HEK293 (cell line): ENCODE measurements around the gene IGSF21.

ENCODE experiments used
- BCL11B ChIP-seq: fragments of 450-650 bp; formaldehyde crosslinking; IDR thresholded peaks from 2 replicates; pipeline ENCODE4 v1.5.1; 2016; ENCODE audit warnings: low read depth, missing biosample characterization, missing genetic modification characterization
- ZBTB7A ChIP-seq: fragments of 450-650 bp; formaldehyde crosslinking; IDR thresholded peaks from 2 replicates; pipeline ENCODE4 v1.5.1; 2016; ENCODE audit warnings: low read depth, missing biosample characterization, missing genetic modification characterization
- ZNF274 ChIP-seq, 2 experiments: fragments of 200-500 bp in 1 of 2; fragments of 450-650 bp in 1 of 2; sonication (Bioruptor generic) in 1 of 2; formaldehyde crosslinking in 1 of 2; IDR thresholded peaks; 2 replicates each; pipeline versions ENCODE4 v1.5.1 to v1.6.1; 2014 to 2016; ENCODE audit warnings: borderline replicate concordance in 1 of 2, inconsistent platforms in 1 of 2, low read length in 1 of 2, missing biosample characterization in 1 of 2, missing genetic modification characterization in 1 of 2
- ZNF335 ChIP-seq: fragments of 450-650 bp; formaldehyde crosslinking; conservative IDR thresholded peaks from 2 replicates; pipeline ENCODE4 v1.5.1; 2016; ENCODE audit warnings: missing biosample characterization, missing genetic modification characterization
- ZNF596 ChIP-seq: fragments of 450-650 bp; IDR thresholded peaks from 2 replicates; pipeline ENCODE4 v1.5.0; 2018; ENCODE audit warnings: missing biosample characterization, mild to moderate bottlenecking, missing genetic modification characterization, moderate library complexity
- ZNF830 ChIP-seq: fragments of 450-650 bp; IDR thresholded peaks from 2 replicates; pipeline ENCODE4 v1.5.0; 2018; ENCODE audit warnings: missing biosample characterization, missing genetic modification characterization, low read depth, mild to moderate bottlenecking, moderate library complexity
- TF ChIP-seq, protein P1 (sequence below): fragments of 450-650 bp; formaldehyde crosslinking; IDR thresholded peaks from 2 replicates; pipeline ENCODE4 v1.5.1; 2016; ENCODE audit warnings: missing biosample characterization, missing genetic modification characterization
- TF ChIP-seq, protein P2 (sequence below): fragments of 450-650 bp; formaldehyde crosslinking; IDR thresholded peaks from 2 replicates; pipeline ENCODE4 v1.5.1; 2016; ENCODE audit warnings: missing biosample characterization, missing genetic modification characterization
- TF ChIP-seq, protein P3 (sequence below): fragments of 450-650 bp; formaldehyde crosslinking; IDR thresholded peaks from 2 replicates; pipeline ENCODE4 v1.5.1; 2016; ENCODE audit warnings: missing biosample characterization, missing genetic modification characterization

DNA sequence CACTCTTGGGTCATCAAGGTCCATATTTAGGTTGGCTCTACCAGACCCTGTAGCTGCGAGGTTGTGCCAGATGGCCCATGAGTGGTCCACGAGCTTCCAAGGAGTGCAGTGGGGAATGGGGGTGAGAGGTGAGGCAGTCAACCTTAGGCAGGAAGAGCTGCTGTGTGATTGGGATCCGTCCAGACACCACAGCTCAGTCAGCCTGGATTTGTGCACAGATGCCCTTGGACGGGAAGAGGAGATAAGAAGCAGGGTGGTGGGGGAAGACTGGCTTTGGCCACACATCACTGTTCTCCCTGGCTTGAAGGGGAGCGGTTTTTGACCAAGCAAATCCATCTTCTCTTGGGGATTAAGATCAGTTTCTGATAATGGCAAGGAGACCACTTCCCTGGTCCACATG lies 130.6 kb downstream of the IGSF21 start:
- TF ChIP-seq, protein P1, sequence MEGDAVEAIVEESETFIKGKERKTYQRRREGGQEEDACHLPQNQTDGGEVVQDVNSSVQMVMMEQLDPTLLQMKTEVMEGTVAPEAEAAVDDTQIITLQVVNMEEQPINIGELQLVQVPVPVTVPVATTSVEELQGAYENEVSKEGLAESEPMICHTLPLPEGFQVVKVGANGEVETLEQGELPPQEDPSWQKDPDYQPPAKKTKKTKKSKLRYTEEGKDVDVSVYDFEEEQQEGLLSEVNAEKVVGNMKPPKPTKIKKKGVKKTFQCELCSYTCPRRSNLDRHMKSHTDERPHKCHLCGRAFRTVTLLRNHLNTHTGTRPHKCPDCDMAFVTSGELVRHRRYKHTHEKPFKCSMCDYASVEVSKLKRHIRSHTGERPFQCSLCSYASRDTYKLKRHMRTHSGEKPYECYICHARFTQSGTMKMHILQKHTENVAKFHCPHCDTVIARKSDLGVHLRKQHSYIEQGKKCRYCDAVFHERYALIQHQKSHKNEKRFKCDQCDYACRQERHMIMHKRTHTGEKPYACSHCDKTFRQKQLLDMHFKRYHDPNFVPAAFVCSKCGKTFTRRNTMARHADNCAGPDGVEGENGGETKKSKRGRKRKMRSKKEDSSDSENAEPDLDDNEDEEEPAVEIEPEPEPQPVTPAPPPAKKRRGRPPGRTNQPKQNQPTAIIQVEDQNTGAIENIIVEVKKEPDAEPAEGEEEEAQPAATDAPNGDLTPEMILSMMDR (tag by site-specific recombination): no peak
- TF ChIP-seq, protein P2, sequence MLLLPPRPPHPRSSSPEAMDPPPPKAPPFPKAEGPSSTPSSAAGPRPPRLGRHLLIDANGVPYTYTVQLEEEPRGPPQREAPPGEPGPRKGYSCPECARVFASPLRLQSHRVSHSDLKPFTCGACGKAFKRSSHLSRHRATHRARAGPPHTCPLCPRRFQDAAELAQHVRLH (tag by site-specific recombination): no peak
- no peak for TF ChIP-seq ZNF830 (tag by site-specific recombination)
- TF ChIP-seq ZNF274 (IDR thresholded peaks at IDR 0.05; ENCODE audit: low read length): no peak
- no peak for TF ChIP-seq ZNF274 (tag by site-specific recombination; IDR thresholded peaks at IDR 0.05; ENCODE audit: borderline replicate concordance)
- TF ChIP-seq, protein P3, sequence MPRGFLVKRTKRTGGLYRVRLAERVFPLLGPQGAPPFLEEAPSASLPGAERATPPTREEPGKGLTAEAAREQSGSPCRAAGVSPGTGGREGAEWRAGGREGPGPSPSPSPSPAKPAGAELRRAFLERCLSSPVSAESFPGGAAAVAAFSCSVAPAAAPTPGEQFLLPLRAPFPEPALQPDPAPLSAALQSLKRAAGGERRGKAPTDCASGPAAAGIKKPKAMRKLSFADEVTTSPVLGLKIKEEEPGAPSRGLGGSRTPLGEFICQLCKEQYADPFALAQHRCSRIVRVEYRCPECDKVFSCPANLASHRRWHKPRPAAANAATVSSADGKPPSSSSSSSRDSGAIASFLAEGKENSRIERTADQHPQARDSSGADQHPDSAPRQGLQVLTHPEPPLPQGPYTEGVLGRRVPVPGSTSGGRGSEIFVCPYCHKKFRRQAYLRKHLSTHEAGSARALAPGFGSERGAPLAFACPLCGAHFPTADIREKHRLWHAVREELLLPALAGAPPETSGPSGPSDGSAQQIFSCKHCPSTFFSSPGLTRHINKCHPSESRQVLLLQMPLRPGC (tag by site-specific recombination): no peak
- TF ChIP-seq ZNF335 (tag by site-specific recombination): no peak
- no peak for TF ChIP-seq ZBTB7A
- TF ChIP-seq BCL11B (tag by site-specific recombination): no peak
- TF ChIP-seq ZNF596 (tag by site-specific recombination): no peak
